Measurements from ENCODE around the gene MFN2.
A peak's percentile ranks its signal among the peaks of the same experiment; 100 is the strongest.

The MFN2 gene

GRCh38 chr1:12049616-12050015 lies 69.4 kb downstream of the MFN2 start:
- DNase-seq (ENCODE audit: low spot score): no peak

- no peak for DNase-seq (ENCODE audit: low spot score)
Measured at GRCh38 chr1:12051361-12051760, 71.1 kb downstream of the MFN2 start.

- peak; percentile 40 for DNase-seq (ENCODE audit: low spot score)
Measured at GRCh38 chr1:12052008-12052573, 71.8 kb downstream of the MFN2 start.

GRCh38 chr1:12052997-12053686 lies 72.9 kb downstream of the MFN2 start:
- DNase-seq (ENCODE audit: low spot score): peak; percentile 50

GRCh38 chr1:12053752-12054548 lies 73.7 kb downstream of the MFN2 start:
- DNase-seq (ENCODE audit: low spot score): no peak

GRCh38 chr1:12055259-12055658 lies 75.0 kb downstream of the MFN2 start:
- DNase-seq (ENCODE audit: low spot score): no peak

- DNase-seq (ENCODE audit: low spot score): no peak
Measured at GRCh38 chr1:12056331-12056841, 76.1 kb downstream of the MFN2 start.

GRCh38 chr1:12057382-12057781 lies 77.1 kb downstream of the MFN2 start:
- DNase-seq (ENCODE audit: low spot score): no peak

- DNase-seq (ENCODE audit: low spot score): no peak
Measured at GRCh38 chr1:12057940-12058687, 77.9 kb downstream of the MFN2 start.

- no peak for DNase-seq (ENCODE audit: low spot score)
Measured at GRCh38 chr1:12059226-12059625, 79.0 kb downstream of the MFN2 start.

- no peak for DNase-seq (ENCODE audit: low spot score)
Measured at GRCh38 chr1:12059722-12060464, 79.6 kb downstream of the MFN2 start.

- no peak for DNase-seq (ENCODE audit: low spot score)
Measured at GRCh38 chr1:12060500-12060899, 80.3 kb downstream of the MFN2 start.
